Measurements from ENCODE around the gene VPS37C.

DNA sequence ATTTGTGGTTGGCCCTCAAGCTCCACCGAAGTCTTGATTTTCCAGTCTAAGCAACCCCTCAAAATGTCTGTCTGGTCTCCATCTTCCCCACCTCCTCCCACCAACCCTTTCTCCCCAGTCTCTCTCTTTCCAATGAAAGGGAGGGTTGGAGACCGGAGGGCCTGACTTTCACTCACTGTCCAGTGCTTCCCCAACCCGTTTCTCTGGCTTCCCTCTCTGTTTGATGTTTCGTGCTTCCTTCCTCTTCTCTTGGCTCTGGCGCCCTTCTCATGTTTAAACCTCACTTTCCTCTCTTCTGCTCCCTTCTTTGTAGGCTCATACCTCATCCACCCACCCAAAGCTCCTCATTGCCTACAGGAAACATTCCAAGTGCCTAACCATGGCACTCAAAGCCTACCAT lies 11.1 kb upstream of the VPS37C start:
- TF ChIP-seq CTCF (IDR thresholded peaks at IDR 0.05; ENCODE audit: insufficient read depth, low read length), result no peak
- TF ChIP-seq, protein P1, sequence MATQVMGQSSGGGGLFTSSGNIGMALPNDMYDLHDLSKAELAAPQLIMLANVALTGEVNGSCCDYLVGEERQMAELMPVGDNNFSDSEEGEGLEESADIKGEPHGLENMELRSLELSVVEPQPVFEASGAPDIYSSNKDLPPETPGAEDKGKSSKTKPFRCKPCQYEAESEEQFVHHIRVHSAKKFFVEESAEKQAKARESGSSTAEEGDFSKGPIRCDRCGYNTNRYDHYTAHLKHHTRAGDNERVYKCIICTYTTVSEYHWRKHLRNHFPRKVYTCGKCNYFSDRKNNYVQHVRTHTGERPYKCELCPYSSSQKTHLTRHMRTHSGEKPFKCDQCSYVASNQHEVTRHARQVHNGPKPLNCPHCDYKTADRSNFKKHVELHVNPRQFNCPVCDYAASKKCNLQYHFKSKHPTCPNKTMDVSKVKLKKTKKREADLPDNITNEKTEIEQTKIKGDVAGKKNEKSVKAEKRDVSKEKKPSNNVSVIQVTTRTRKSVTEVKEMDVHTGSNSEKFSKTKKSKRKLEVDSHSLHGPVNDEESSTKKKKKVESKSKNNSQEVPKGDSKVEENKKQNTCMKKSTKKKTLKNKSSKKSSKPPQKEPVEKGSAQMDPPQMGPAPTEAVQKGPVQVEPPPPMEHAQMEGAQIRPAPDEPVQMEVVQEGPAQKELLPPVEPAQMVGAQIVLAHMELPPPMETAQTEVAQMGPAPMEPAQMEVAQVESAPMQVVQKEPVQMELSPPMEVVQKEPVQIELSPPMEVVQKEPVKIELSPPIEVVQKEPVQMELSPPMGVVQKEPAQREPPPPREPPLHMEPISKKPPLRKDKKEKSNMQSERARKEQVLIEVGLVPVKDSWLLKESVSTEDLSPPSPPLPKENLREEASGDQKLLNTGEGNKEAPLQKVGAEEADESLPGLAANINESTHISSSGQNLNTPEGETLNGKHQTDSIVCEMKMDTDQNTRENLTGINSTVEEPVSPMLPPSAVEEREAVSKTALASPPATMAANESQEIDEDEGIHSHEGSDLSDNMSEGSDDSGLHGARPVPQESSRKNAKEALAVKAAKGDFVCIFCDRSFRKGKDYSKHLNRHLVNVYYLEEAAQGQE (IDR thresholded peaks at IDR 0.05; ENCODE audit: insufficient replicate concordance, low read depth), result no peak
- TF ChIP-seq SPI1 (IDR thresholded peaks at IDR 0.05; ENCODE audit: borderline replicate concordance, low read depth), result peak; percentile 12; the same call in 1 of the 2 replicates
- no peak for TF ChIP-seq GABPA (IDR thresholded peaks at IDR 0.05; ENCODE audit: low read depth)
- TF ChIP-seq POLR2AphosphoS5 (IDR thresholded peaks at IDR 0.05; ENCODE audit: low read depth), result no peak

All from HL-60 (cell line).